K562 (cell line): Measurements from ENCODE around the gene GJA1. TPM values are rescaled to one million over a fixed set of nuclear protein-coding genes. Genes with fewer than 3 reads are reported as not detected.

Experiments
- HNRNPLL ChIP-seq: fragments of 200-400 bp; formaldehyde crosslinking; IDR thresholded peaks from 2 replicates; pipeline ENCODE4 v1.6.1; 2017; ENCODE audit warnings: low read length, low read depth, mild to moderate bottlenecking; ENCODE audit not compliant: poor library complexity, severe bottlenecking
- JUN ChIP-seq, 2 experiments: sonication (generic) in 1 of 2; formaldehyde crosslinking in 1 of 2; IDR thresholded peaks; 2 replicates each; pipeline versions ENCODE4 v1.6.1 to v1.8.0; 2012 to 2022; ENCODE audit warnings: borderline replicate concordance in 2 of 2, mild to moderate bottlenecking in 2 of 2, improper control_type of control experiment in 1 of 2, low read depth in 1 of 2, low read length in 1 of 2, missing genetic modification reagents in 1 of 2
- TBP ChIP-seq: optimal IDR thresholded peaks from 2 replicates; pipeline ENCODE3; 2011; ENCODE audit warnings: low read depth, low read length, improper control_type of control experiment
- polyA plus RNA-seq, 8 experiments: library from polyadenylated mRNA; depleted of rRNA in 4 of 8; stranded (reverse) in 5 of 8; unstranded in 3 of 8; fragments of >200 nt; fragmentation: Nextera tagmentation in 2 of 8; fragmentation: Illumina TruSeq in 1 of 8; extraction: Ambion mirVana in 2 of 8; extraction: Trizol in 1 of 8; gene quantifications; 2 replicates each; pipeline versions ENCODE4 v1.2.1 to v1.2.3, GENCODE V29; 2011 to 2014; ENCODE audit warnings: inconsistent platforms in 1 of 8, missing spikeins in 1 of 8
- total RNA-seq, 7 experiments: library from RNA; depleted of rRNA in 6 of 7; stranded (reverse); fragments of >200 nt in 6 of 7; fragmentation: Illumina TruSeq in 2 of 7; extraction: Trizol in 2 of 7; gene quantifications; 2 replicates each; pipeline versions ENCODE4 v1.2.1 to v1.2.3, GENCODE V29; 2011 to 2021; ENCODE audit warnings: low replicate concordance in 1 of 7
- TF ChIP-seq, protein P1 (sequence below), 2 experiments: fragments of 150-350 bp in 1 of 2; IDR thresholded peaks; 2 replicates each; pipeline ENCODE4 v1.6.1; 2012 to 2016; ENCODE audit warnings: low read depth in 2 of 2, low read length in 2 of 2, mild to moderate bottlenecking in 1 of 2, moderate library complexity in 1 of 2
- TF ChIP-seq, protein P2 (sequence below): fragments of 450-650 bp; IDR thresholded peaks from 2 replicates; pipeline ENCODE4 v1.7.0; 2016; ENCODE audit warnings: borderline replicate concordance

The GJA1 gene
- total and polyA plus RNA-seq, 9 of the 15 experiments (the other 6 are each of a cell fraction or from before 2014, with no cell fraction given), result 0.04 to 0.58 (median 0.06) TPM; not detected in 4

DNA sequence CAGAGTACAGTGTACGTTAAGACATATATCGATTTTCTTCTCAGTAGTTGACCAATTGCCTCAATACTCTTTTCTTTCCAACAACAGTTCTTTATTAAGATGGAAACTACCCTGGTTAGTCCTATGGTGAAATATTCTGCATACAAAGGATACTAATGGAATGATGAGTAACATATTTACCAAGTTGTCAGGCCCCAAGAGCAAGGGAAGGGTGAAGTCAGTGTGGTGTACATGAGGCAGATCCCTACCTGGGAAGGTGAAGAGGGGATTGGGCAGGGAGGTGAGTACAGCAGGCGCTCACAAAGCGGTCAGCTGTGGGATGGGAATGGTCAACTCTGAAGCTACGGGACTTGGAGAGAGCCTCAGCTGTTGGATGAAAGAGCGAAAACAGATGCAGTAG is 29.7 kb downstream of the GJA1 start (continued):
- TF ChIP-seq, protein P1, sequence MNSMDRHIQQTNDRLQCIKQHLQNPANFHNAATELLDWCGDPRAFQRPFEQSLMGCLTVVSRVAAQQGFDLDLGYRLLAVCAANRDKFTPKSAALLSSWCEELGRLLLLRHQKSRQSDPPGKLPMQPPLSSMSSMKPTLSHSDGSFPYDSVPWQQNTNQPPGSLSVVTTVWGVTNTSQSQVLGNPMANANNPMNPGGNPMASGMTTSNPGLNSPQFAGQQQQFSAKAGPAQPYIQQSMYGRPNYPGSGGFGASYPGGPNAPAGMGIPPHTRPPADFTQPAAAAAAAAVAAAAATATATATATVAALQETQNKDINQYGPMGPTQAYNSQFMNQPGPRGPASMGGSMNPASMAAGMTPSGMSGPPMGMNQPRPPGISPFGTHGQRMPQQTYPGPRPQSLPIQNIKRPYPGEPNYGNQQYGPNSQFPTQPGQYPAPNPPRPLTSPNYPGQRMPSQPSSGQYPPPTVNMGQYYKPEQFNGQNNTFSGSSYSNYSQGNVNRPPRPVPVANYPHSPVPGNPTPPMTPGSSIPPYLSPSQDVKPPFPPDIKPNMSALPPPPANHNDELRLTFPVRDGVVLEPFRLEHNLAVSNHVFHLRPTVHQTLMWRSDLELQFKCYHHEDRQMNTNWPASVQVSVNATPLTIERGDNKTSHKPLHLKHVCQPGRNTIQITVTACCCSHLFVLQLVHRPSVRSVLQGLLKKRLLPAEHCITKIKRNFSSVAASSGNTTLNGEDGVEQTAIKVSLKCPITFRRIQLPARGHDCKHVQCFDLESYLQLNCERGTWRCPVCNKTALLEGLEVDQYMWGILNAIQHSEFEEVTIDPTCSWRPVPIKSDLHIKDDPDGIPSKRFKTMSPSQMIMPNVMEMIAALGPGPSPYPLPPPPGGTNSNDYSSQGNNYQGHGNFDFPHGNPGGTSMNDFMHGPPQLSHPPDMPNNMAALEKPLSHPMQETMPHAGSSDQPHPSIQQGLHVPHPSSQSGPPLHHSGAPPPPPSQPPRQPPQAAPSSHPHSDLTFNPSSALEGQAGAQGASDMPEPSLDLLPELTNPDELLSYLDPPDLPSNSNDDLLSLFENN (IDR thresholded peaks at IDR 0.05; ENCODE audit: low read depth in 2 of 2, low read length in 2 of 2), result no peak
- TF ChIP-seq HNRNPLL (no peak), JUN (IDR thresholded peaks at IDR 0.05; ENCODE audit: borderline replicate concordance, low read depth, low read length) (no peak), JUN (CRISPR knock-in tag; IDR thresholded peaks at IDR 0.05; ENCODE audit: borderline replicate concordance) (no peak), TBP (no peak)
- TF ChIP-seq, protein P2, sequence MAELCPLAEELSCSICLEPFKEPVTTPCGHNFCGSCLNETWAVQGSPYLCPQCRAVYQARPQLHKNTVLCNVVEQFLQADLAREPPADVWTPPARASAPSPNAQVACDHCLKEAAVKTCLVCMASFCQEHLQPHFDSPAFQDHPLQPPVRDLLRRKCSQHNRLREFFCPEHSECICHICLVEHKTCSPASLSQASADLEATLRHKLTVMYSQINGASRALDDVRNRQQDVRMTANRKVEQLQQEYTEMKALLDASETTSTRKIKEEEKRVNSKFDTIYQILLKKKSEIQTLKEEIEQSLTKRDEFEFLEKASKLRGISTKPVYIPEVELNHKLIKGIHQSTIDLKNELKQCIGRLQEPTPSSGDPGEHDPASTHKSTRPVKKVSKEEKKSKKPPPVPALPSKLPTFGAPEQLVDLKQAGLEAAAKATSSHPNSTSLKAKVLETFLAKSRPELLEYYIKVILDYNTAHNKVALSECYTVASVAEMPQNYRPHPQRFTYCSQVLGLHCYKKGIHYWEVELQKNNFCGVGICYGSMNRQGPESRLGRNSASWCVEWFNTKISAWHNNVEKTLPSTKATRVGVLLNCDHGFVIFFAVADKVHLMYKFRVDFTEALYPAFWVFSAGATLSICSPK, result no peak
